ENCODE measurements around the gene ZNF532. TPM values are rescaled to one million over a fixed set of nuclear protein-coding genes. Genes with fewer than 3 reads are reported as not detected.

ZNF532 gene
- polyA plus RNA-seq, 1 donor (not counting 4 experiments of a cell fraction or from before 2014, with no cell fraction given): 31.5 TPM

DNA sequence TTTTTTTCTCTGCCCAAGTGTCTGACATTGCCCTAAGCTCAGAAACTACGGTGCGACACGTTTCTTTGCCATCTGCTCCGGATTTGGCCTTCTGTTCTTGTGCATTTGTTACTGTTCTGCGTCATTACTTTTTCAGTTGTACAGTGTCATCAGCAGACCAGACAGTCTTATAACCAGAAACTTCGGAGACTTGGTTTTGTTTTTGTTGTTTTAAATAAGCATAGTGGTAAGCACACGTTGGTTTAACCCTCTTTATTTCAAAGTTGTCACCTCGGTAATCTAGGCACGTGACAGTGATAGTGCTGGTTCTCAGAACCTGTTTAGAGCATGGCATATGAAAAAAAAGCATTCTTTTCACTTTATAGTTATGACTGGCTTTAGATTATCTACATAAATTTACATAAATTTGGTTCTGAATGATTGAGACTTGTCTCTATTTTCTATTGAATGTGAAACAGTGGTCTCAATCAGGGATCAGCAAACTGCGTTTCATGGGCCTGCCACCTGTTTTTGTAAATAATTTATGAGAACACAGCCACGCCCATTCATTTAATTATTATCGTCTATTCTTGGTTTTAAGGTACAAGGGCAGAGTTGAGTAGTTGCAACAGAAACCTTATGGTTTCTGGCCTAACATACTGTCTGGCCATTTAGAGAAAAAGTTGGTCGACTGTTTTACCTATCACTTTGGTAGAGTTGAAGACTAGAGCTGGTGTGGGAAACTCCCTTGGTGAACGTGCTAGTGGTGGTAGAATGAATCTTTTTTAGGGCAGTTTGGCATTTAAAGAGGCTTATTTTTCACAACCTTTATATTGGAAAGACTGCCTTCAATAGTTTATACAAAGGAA, 106.5 kb downstream of the ZNF532 start:
- no peak for FAIRE-seq
- H3K4me3 ChIP-seq (ENCODE audit: control insufficient read depth in 2 of 3, extremely low read depth in 1 of 3, insufficient read depth in 2 of 3, low read depth in 1 of 3, low read length in 3 of 3): no peak overlapping the region

DNA sequence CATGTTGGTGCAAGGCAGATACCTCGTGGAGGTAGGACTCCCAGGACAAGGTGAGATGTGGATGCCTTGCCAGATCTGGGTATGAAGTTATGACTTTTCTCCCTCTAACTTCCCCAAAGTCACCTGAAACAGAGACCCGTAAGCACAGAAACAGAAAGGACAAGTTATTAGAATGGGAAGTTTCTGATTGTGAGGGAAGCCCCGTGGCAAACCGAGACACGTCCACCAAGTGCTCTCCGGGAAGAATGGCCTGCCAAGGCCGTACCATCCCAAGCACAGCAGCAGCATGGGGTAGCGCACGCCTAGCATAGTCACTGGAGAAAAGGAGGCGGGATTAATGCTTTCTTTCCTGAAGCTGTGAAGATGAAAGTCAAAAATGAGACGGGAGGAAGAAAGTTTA, 110.6 kb downstream of the ZNF532 start:
- no peaks in the 10 kb centered on the region for H3K9me3 ChIP-seq (ENCODE audit: control insufficient read depth, low read depth, low read length)
- H3K27ac ChIP-seq (ENCODE audit: control insufficient read depth, insufficient read depth, low read length): no peak overlapping the region
- no peaks in the 10 kb centered on the region for H3K79me2 ChIP-seq (ENCODE audit: control insufficient read depth, insufficient read depth, low read length)
- no peak overlapping the region for H2AFZ ChIP-seq (ENCODE audit: control insufficient read depth, low read length)
- H3K27me3 ChIP-seq (ENCODE audit: control insufficient read depth, extremely low read depth, insufficient read depth, low read length): no peaks in the 10 kb centered on the region
- FAIRE-seq (no peak), DNase-seq (ENCODE audit: low read depth, low spot score) (no peak)
- no peak overlapping the region for H3K4me2 ChIP-seq (ENCODE audit: control insufficient read depth, extremely low read depth, insufficient read depth, low read depth, low read length)
- no peak overlapping the region for H3K4me3 ChIP-seq (ENCODE audit: control insufficient read depth in 2 of 3, extremely low read depth in 1 of 3, insufficient read depth in 2 of 3, low read depth in 1 of 3, low read length in 3 of 3)
- no peaks in the 10 kb centered on the region for H3K9me1 ChIP-seq (ENCODE audit: control insufficient read depth, extremely low read depth, insufficient read depth, low read length)
- no peak for TF ChIP-seq EZH2 (IDR thresholded peaks at IDR 0.05; ENCODE audit: low read length)
- TF ChIP-seq, protein P1, sequence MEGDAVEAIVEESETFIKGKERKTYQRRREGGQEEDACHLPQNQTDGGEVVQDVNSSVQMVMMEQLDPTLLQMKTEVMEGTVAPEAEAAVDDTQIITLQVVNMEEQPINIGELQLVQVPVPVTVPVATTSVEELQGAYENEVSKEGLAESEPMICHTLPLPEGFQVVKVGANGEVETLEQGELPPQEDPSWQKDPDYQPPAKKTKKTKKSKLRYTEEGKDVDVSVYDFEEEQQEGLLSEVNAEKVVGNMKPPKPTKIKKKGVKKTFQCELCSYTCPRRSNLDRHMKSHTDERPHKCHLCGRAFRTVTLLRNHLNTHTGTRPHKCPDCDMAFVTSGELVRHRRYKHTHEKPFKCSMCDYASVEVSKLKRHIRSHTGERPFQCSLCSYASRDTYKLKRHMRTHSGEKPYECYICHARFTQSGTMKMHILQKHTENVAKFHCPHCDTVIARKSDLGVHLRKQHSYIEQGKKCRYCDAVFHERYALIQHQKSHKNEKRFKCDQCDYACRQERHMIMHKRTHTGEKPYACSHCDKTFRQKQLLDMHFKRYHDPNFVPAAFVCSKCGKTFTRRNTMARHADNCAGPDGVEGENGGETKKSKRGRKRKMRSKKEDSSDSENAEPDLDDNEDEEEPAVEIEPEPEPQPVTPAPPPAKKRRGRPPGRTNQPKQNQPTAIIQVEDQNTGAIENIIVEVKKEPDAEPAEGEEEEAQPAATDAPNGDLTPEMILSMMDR (optimal IDR thresholded peaks at IDR 0.05 in 1 of 3, IDR thresholded peaks at IDR 0.05 in 1 of 3, conservative IDR thresholded peaks at IDR 0.05 in 1 of 3; ENCODE audit: extremely low read depth in 1 of 3, insufficient read depth in 2 of 3, low read length in 3 of 3): no peak
- H4K20me1 ChIP-seq (ENCODE audit: control insufficient read depth, extremely low read depth, insufficient read depth, low read length): no peaks in the 10 kb centered on the region
- peaks cover 6 to 8% of the 10 kb centered on the region in 2 experiments for H3K36me3 ChIP-seq (ENCODE audit: control insufficient read depth in 2 of 2, extremely low read depth in 1 of 2, insufficient read depth in 2 of 2, low read length in 2 of 2)
- dilution Hi-C loops (cut with MboI; ENCODE audit: extremely low pct_ligation_motif_present, low sequenced_read_pairs): no loop called here
- no peak overlapping the region for H3K9ac ChIP-seq (ENCODE audit: control insufficient read depth, extremely low read depth, insufficient read depth, low read length)
- H3K4me1 ChIP-seq (ENCODE audit: control insufficient read depth, extremely low read depth, insufficient read depth, low read length): no peaks in the 10 kb centered on the region

More for the DNA sequence above, 106.5 kb downstream of the ZNF532 start:
- Histone ChIP-seq H3K4me2 (ENCODE audit: control insufficient read depth, extremely low read depth, insufficient read depth, low read depth, low read length) (no peak overlapping the region), H3K9ac (ENCODE audit: control insufficient read depth, extremely low read depth, insufficient read depth, low read length) (no peak overlapping the region), H3K4me1 (ENCODE audit: control insufficient read depth, extremely low read depth, insufficient read depth, low read length) (no peaks in the 10 kb centered on the region), H3K9me1 (ENCODE audit: control insufficient read depth, extremely low read depth, insufficient read depth, low read length) (no peaks in the 10 kb centered on the region), H3K9me3 (ENCODE audit: control insufficient read depth, low read depth, low read length) (no peaks in the 10 kb centered on the region), H4K20me1 (ENCODE audit: control insufficient read depth, extremely low read depth, insufficient read depth, low read length) (no peaks in the 10 kb centered on the region), H2AFZ (ENCODE audit: control insufficient read depth, low read length) (no peak overlapping the region), H3K27me3 (ENCODE audit: control insufficient read depth, extremely low read depth, insufficient read depth, low read length) (no peaks in the 10 kb centered on the region), H3K27ac (ENCODE audit: control insufficient read depth, insufficient read depth, low read length) (no peak overlapping the region), H3K79me2 (ENCODE audit: control insufficient read depth, insufficient read depth, low read length) (no peaks in the 10 kb centered on the region), H3K36me3 (ENCODE audit: control insufficient read depth in 2 of 2, extremely low read depth in 1 of 2, insufficient read depth in 2 of 2, low read length in 2 of 2) (peaks cover 0 to 5% of the 10 kb centered on the region in 2 experiments)
- TF ChIP-seq EZH2 (IDR thresholded peaks at IDR 0.05; ENCODE audit: low read length): no peak
- TF ChIP-seq, protein P1 (optimal IDR thresholded peaks at IDR 0.05 in 1 of 3, IDR thresholded peaks at IDR 0.05 in 1 of 3, conservative IDR thresholded peaks at IDR 0.05 in 1 of 3; ENCODE audit: extremely low read depth in 1 of 3, insufficient read depth in 2 of 3, low read length in 3 of 3): no peak
- no peak for DNase-seq (ENCODE audit: low read depth, low spot score)
- dilution Hi-C loops (cut with MboI; ENCODE audit: extremely low pct_ligation_motif_present, low sequenced_read_pairs): no loop called here

All from keratinocyte (primary cell).